Bone marrow (tissue), 2 donors: ENCODE data around the gene OMA1.

Source experiments
- DNase-seq, 2 donors: peaks; one replicate each; lab custom pipeline; 2025; lab: John Stamatoyannopoulos, UW

Gene OMA1

DNA sequence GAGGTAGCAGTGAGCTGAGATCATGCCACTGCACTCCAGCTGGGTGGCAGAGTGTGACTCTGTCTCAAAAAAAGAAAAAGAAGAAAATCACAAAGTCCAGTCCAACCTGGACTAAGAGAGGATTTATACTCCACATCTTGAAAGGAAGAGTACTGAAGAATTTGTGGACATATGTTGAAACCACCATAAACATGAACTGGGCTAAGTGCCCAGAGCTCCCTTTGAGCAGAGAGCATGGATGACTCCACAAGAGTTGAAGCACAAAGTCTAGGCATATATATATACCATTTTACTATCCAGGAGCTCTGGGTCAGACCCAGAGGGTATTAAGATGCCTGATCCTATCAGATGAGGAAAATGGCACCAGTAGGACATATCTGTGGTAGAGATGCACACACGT lies 86.6 kb downstream of the OMA1 start:
- DNase-seq: no peak

DNA sequence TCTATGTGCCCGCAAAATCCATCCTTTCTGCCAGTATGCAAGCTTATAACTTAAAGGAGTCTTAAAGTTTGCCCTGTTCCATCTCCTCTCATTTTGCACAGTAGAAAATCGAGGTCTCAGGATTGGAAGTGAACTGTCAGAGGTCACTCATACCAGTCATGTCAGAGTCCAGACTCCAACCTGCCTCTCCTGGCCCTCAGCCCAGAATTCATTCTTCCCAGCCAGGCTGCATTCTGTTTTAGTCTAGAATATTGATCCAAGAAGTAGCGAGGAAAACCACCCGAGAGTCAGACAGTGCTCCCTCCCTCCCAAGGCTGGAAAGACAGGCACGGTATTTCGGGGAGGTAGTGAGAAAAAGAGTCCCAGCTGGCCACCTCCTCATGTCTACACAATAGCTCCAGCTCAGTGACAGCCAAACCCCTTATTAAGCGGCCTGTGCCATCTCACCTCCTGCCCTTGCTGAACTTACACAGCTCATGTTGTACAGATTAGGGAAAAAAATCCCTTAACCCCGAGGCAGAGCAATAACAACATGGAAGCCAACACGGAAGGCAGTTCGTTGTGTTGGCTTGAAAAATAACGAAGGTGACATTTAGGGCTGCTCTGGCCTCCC lies 89.4 kb downstream of the OMA1 start:
- no peak for DNase-seq

DNA sequence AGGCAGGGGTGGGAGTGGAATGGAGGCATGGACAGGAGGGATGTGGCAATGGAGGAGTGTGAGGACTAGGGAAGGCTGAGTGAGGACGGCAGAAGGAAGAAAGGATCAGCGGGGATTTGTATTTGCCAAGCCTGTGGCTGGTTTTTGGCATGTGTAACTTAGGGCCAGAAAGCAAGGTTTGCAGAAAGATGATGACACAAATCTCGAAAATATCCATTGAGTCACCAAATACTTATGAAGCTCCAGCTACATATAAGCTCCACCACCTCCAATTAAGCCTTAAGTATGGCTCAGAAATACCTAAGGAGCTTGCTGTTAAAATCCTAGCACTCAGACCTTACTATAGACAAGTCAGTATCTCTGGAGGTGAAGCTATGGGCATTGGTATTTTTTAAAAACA lies 90.1 kb downstream of the OMA1 start:
- DNase-seq: no peak

GRCh38 chr1:58454807-58455206 lies 91.7 kb downstream of the OMA1 start:
- DNase-seq: no peak

DNA sequence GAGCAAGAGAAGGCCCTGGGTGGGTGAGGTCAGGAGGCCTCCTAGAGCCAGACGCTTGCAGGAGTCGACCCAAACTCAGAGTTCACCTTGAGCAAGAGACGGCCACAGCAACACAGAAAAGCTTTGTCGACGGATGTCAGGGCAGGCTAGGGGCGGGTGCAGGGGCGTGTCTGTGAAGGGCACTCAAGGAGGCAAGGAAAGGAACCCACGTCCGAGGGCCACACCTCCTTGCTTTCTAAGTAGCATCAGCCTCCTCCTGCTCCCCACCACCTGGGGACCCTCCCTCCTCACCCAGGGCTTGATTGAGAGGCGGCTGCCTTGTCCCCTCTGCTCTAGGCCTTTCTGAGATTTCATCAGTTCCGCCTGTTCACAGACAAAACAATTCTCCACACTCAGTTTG lies 92.1 kb downstream of the OMA1 start:
- no peak for DNase-seq

DNA sequence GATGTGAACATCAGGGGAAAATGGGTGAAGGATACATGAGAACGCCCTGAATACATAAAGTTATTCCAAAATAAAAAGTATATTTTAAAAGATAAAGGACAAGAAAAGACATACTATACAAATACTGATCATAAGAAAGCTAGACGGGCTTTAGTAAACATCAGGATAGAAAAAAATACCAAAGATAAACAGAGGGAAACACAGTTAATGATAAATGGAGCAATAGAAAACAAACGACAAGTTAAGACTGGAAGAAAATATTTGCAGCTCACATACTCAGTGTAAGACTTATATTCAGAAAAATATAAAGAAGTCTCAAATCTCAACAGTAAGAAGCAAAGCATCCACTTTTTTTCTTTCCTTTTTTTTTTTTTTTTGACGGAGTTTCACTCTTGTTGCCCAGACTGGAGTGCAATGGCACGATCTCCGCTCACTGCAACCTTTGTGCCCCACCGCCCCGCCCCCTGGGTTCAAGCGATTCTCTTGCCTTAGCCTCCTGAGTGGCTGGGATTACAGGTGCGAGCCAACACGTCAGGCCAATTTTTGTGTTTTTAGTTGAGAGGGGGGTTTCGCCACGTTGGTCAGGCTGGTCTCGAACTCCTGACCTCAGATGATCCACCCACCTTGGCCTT lies 94.8 kb downstream of the OMA1 start:
- no peak for DNase-seq

- no peak for DNase-seq
Measured at GRCh38 chr1:58447886-58448285, 98.6 kb downstream of the OMA1 start.

DNA sequence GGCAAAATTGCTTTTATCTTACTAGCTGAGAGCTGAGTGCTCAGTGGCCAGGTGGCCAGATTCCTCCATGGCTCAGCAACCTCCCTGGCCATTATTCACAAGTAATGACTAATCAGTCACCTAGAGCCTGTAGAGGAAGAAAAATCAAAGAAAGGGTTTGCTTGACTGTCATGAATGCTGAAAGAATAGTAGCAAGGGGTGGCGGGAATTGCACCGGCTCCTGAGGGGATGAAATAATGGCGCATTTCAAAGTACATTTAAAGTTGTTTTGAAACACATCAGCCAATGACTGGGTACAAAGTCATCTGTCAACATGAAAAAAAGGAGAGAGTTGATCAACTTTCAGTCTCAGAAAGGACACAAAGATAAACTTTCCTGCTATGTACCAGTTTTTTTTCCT lies 99.5 kb downstream of the OMA1 start:
- no peak for DNase-seq

DNA sequence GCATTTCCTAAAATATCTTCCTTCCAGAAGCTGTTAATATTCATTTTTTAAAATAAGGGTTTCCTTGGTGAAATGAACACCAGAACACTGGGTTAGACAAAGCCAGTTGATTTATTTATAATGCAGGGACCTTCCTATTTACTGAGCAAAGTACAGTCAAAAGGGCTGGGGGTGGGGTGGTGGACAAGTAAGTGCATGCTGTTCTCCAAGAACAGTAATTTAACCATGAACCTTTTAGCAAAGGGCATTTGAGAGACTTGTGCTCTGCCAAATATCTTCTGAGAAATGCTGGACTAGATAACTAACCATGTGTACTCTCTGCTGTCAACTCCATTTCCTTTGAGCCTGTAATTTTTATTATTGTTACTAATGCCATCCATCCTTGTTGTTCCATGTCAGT lies 100.2 kb downstream of the OMA1 start:
- no peak for DNase-seq

DNA sequence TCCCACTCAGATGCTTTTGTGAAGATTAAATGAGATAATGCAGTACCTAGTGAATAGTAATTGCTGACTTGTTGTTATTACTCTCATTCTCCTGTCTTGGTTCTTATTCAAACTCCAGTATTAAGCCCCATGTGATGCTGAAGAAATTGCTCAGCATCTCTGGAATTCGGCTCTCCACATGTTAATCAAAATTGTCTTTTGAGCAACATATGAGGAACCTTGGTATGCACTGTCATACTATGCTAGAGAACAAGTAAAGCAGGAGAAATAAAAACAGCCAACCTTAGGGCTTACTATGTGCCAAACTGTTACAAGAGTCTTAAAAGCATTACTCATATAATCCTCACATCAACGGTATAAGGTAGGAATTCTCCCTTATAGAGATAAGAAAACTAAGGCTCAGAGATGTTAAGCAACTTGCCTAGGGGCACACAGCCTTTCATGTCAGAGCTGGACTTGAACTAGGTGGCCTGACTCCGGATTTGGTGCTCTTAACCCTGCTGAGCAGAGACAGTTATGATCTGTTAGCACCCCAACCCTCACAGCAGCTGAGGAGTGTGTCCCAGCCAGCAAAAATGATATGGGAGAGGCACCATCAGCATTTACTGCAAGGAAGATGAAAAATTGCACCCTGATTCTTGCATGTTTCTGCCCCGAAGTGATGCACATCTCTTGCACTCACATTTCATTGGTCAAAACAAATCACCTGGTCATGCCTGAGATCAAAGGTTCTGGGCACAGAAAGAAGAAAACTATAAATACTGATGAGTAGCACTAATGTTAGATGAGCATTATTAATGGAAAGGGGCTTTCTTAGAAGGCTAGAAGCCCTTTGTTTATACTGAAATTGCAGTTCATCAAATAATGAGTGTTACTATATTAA lies 102.3 kb downstream of the OMA1 start:
- no peak for DNase-seq

DNA sequence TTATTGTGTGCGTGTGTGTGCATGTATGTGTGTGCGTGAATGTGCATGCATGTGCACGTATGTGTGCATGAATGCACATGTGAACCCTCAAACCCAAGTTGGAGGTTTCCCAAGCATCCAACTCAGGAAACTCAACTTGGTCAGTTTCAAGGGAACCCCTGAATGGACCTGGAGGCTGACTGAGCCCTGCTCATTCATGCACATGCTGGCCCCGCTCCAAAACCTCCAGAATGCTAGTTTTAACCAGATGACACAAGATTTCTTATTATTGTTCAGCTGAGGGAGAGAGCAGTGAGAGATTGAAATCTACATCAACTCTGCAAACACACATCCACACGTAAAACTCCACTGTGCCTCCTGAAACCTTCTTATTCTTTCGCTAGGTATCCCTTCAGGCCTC lies 104.4 kb downstream of the OMA1 start:
- no peak for DNase-seq

DNA sequence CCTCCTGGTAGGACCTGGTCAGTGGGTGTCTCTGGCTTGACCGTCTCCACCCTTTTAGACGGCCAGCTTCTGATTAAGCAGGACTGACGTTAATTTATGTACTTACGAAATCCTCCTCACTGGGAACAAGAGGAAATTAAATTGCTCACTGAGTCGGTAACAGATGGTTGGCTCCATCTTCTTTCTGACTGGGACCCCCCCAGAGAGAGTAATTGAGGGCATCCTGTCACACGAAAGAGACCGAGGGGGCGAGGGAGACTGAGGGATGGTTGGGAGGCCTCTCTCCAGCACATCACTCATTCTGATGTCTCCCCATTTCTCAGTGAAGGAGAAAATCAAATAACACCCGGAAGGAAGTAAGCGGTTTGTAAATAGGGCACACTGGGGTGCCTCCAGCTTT lies 104.8 kb downstream of the OMA1 start:
- DNase-seq: no peak

DNA sequence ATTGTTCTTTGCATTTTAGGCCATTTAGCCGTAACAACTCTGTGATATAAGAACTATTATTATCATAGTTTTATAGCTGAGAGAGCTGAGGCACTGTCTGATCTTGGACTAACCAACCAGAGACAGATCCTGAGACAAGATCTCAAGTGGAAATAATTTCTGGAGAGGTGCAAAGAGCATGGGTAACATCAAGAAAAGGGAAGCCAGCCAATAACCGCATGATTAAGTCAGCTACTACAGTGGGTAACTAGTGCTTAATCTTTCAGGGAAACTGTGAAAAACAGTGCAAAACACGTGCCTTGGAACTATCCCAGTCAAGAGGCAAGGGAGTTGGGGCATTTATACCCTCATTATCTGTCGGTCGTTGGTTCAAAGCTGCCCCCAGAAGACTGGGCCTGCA lies 105.8 kb downstream of the OMA1 start:
- no peak for DNase-seq

DNA sequence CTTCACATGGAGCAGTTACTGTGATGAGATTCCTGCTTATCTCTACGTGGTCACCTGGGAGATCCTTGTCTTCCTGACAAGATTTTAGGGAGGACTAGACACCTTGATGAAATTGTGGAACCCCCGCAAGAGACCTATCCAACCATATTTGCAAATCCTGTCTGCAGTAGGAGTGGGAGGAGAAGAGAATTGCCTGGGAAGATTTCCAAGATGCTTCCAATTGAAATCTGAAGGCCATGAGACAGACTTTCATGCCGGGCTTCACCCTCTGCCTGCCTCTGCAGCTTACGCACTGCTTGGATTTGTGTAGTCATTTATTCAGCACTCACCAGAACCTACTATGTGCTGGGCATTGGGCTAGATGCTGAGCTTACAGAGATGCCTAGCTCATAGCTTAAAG lies 106.6 kb downstream of the OMA1 start:
- no peak for DNase-seq

DNA sequence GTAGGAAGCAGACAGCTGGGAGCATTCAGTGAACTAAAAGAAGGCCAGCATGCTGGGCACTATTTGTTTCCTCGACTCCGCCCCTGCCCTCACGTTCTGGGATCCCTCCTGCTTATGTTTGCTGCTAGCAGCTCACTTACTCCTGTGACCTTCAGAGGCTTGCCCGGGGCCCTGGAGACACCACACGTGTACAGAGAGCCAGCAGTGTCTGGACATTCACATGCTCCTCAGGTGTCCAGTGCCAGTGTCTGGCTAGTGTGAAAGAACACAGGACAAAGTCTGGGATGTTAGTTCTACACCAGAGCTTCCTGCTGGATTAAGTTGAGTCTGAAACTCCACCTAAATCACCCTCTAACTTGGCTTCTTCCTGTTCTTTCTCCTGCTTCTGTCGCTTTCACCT lies 108.1 kb downstream of the OMA1 start:
- DNase-seq: no peak

DNA sequence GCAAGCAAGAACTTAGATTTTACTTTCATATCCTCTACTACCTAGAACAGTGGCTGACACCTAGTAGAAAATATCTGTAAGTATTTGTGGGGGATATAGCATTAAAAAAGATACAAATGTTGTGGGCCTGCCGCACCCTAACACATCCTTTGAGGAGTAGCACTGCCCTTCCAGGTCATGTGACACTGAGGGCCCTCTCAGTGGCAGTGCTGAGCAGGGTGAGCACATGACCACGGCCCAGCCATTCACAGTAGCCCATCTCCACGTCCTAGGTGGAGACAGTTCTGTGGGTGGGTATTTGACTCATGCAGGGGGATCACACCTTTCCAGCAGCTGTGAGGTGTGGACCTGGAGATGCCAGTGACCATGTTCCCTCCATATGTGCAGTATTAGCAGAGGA lies 108.9 kb downstream of the OMA1 start:
- DNase-seq: no peak

DNA sequence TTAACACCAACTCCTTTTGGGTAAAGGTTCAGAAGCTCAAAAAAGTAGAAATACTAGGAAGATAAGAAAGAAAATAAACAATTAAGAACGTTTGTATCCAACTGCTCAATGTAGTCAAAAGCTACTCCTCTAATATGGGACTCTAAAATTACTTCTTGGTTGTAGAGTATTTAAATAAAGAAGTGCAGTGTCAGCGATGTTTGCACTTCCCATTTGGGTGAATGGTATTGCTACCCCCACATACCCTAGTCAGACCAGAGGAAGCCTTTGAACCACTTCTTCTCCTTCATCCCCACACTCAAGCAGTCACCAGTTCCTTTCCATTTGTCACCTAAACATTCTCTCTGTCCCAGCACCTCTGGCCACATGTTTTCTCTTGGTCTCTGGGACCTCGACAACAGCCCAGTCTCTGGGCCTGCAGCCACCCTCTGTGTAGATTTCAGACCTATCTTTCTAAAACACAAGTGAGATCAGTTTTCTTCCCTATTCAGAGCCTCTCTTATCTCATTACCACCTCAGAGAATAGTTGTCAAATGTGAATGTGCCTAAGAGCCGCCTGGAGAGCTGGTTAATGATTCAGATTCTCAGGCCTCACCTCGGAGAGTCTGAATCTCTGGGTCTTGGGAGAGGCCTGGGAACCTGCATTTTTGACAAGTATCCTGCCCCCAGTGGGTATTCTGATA lies 109.8 kb downstream of the OMA1 start:
- DNase-seq: no peak

DNA sequence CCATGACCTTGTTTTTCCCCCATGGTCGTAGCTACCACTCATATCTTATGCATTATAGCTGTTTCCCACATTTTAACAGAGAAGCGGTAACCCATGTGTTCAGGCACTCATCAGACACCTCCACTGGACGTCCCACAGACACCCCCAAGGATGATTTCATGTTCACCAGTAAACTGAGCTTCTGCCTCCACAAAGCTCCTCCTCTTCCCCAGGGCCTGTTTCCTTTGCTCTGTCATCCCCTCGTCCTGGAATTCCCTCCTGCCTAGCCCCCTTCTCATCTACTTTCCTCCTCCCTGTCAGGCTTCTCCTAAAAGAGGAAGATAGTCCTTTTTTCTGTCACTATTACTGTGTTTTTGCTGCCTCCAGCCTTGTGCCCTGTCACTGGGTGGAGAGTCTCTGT lies 111.2 kb downstream of the OMA1 start:
- DNase-seq: no peak

- no peak for DNase-seq
Measured at GRCh38 chr1:58434607-58435006, 111.9 kb downstream of the OMA1 start.

DNA sequence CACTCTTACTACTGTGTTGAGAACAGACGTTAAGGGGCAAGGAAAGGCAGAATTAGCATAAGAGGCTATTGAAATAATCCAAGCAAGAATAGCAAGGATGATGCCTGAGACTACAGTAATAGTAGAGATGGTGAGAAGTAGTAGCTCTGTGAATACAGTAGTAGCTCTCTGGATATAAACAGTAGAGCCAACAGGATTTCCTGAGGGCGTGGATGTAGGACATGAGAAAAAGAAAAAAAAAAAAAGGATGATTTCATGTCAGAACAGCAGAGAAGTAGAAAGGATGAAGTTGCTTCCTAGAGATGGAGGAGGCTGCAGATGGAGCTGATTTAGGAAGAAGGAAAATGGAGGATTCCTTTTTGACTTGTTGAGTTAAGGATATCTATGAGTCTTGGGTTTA lies 112.3 kb downstream of the OMA1 start:
- no peak for DNase-seq

DNA sequence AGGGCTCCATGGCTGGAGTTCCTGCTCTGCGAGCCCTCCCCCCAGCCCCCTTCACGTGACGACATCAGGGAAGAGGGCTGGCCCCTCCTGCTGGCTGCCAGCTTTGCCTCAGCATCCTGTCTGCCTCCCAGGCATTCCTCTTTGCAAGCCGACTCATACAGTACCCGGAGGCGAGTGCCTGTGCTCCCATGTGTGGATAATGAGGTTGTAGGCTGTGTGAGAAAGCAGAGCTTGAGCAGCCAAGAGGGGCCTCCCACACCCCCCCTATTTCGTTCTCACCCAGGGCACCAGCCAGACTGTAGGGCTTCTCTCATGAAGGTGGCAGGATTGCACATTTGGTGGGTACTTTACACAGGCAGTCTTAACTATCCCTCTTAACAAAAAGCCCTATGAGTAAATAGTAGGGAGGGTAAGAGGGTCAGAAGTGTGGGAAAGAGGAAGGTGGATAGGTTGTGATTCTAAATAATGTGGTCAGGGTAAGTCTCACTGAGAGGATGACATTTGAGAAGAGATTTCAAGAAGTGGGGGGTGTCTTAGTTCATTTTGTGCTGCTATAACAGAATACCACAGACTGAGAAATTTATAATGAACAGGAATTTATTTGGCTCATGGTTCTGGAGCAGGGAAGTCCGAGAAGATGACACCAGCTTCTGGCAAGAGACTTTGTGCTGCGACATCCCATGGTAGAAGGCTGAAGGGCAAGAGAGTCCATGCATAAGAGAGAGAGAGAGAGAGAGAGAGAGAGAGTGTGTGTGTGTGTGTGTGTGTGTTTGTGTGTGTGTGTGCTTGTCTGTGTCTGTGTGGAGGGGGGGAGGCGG lies 113.5 kb downstream of the OMA1 start:
- no peak for DNase-seq
